Measurements from ENCODE around the gene NOM1. TPM values are rescaled to one million over a fixed set of nuclear protein-coding genes. Genes with fewer than 3 reads are reported as not detected.

NOM1 gene
- total RNA-seq, 1 experiment from 2014 or later, result 31.7 TPM

DNA sequence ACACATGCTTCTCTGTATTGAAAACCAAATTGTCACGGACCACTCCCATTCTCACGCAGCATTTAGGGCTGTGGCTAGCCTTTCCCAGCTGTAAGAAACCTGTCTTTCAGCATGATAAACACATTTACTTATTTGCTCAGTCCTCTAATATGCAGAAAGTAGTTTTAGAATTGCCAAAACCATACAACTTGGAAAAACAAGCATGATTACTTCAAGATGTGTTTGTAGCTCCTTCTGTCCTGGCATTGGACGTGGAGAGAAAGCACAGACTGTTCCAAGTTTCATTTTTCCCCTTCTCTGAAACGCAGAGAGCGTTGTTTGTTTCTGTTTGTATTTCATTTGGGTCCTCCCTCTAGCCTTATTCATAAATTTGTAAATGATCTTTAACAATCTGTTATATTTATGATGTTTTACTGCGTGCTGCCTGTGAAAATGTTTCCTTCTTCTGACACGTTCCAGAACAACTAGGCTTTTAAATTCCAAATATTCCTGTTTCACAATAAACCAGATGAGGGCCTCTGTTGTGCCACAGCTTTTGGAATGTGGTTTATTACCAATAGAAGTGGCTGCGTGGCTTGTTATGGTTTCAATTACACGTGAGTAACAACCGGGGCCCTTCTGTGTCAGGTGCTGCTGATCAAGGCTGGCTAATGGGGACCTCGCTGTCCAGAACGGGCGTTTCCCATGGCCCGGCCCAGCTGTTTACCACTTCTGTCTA is 34.8 kb downstream of the NOM1 start:
- Histone ChIP-seq H2AK5ac (ENCODE audit: insufficient read length, low read length) (no peak overlapping the region), H3T11ph (ENCODE audit: low read length) (no peak overlapping the region), H3K4ac (ENCODE audit: low read depth, low read length) (no peak overlapping the region), H4K8ac (replicated peaks; ENCODE audit: insufficient read length, low read depth, low read length) (no peak overlapping the region), H3K79me1 (ENCODE audit: insufficient read depth, low read depth, low read length, poor library complexity, severe bottlenecking) (no peaks in the 10 kb centered on the region), H2BK20ac (ENCODE audit: low read depth, low read length, poor library complexity, severe bottlenecking) (no peak overlapping the region), H3K18ac (ENCODE audit: insufficient read length, low read depth, low read length) (no peak overlapping the region), H2BK120ac (ENCODE audit: low read depth, low read length, poor library complexity, severe bottlenecking) (no peak overlapping the region), H3K9ac (ENCODE audit: extremely low read depth, insufficient read length, low read length) (no peak overlapping the region), H4K5ac (ENCODE audit: insufficient read length, low read depth, low read length) (no peak overlapping the region), H3K23me2 (ENCODE audit: insufficient read length, low read depth, low read length, poor library complexity, severe bottlenecking) (no peaks in the 10 kb centered on the region), H3K4me1 (ENCODE audit: insufficient read depth, low read length) (no peaks in the 10 kb centered on the region), H4K20me1 (ENCODE audit: control insufficient read depth, insufficient read depth, insufficient read length) (no peaks in the 10 kb centered on the region), H3K4me2 (ENCODE audit: insufficient read depth, insufficient read length, low read length) (no peak overlapping the region), H3K56ac (ENCODE audit: insufficient read length, low read depth, low read length) (no peak overlapping the region), H3K14ac (ENCODE audit: insufficient read depth, low read length) (no peak overlapping the region), H3K79me2 (ENCODE audit: insufficient read depth, low read length) (no peaks in the 10 kb centered on the region), H3K27ac (ENCODE audit: insufficient read length, low read depth, low read length) (no peak overlapping the region), H3K23ac (ENCODE audit: insufficient read length, low read depth, low read length) (no peak overlapping the region), H4K91ac (ENCODE audit: insufficient read length, low read depth, low read length) (no peak overlapping the region), H2BK5ac (ENCODE audit: insufficient read length, low read length) (no peak overlapping the region), H2BK12ac (ENCODE audit: insufficient read length, low read depth, low read length) (no peak overlapping the region), H3K9me3 (ENCODE audit: control insufficient read depth, low read depth, low read length) (no peaks in the 10 kb centered on the region), H2BK15ac (ENCODE audit: low read depth, low read length) (no peak overlapping the region), H2AFZ (ENCODE audit: low read length) (no peak overlapping the region), H3K27me3 (ENCODE audit: insufficient read depth, low read length) (no peaks in the 10 kb centered on the region)
- peaks cover 6 to 7% of the 10 kb centered on the region in 2 experiments for H3K9me3 Mint-ChIP-seq
- no CpG with 5 or more reads among the region's 14 CpGs for WGBS (ENCODE audit: extremely low coverage, insufficient read length, low lambda C conversion rate)
- H3K27ac Mint-ChIP-seq, result no peak overlapping the region
- TF ChIP-seq, protein P1, sequence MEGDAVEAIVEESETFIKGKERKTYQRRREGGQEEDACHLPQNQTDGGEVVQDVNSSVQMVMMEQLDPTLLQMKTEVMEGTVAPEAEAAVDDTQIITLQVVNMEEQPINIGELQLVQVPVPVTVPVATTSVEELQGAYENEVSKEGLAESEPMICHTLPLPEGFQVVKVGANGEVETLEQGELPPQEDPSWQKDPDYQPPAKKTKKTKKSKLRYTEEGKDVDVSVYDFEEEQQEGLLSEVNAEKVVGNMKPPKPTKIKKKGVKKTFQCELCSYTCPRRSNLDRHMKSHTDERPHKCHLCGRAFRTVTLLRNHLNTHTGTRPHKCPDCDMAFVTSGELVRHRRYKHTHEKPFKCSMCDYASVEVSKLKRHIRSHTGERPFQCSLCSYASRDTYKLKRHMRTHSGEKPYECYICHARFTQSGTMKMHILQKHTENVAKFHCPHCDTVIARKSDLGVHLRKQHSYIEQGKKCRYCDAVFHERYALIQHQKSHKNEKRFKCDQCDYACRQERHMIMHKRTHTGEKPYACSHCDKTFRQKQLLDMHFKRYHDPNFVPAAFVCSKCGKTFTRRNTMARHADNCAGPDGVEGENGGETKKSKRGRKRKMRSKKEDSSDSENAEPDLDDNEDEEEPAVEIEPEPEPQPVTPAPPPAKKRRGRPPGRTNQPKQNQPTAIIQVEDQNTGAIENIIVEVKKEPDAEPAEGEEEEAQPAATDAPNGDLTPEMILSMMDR (conservative IDR thresholded peaks at IDR 0.05), result no peak
- no peak for DNase-seq
- peaks cover 8% of the 10 kb centered on the region for H3K27me3 Mint-ChIP-seq (ENCODE audit: low read depth)
- H3K4me1 Mint-ChIP-seq, result peaks cover 3 to 5% of the 10 kb centered on the region in 2 experiments; a peak in 2 of 4 replicates
- H3K36me3 Mint-ChIP-seq (ENCODE audit: insufficient read depth in 1 of 3, low read depth in 3 of 3), result peaks cover 4 to 8% (median 7%) of the 10 kb centered on the region in 3 experiments
- H3K4me3 Mint-ChIP-seq, result no peak overlapping the region

Measured in H9 (cell line).